Naive B cell (primary cell): ENCODE data around the gene TTN. TPM values are rescaled to one million over a fixed set of nuclear protein-coding genes. Genes with fewer than 3 reads are reported as not detected.
A peak's percentile ranks its signal among the peaks of the same experiment; 100 is the strongest.

Experiments
- ATAC-seq, 2 donors: fragments of 150-1000 bp; cut with Tn5 transposase; 2 replicates each; pipeline ENCODE4 v1.10.0; 2021; ENCODE audit warnings: low read depth in 2 of 2, mild to moderate bottlenecking in 2 of 2, moderate library complexity in 2 of 2
- DNase-seq: peaks from one replicate; pipeline ENCODE4 v3.0.0; 2022
- H3K27ac Mint-ChIP-seq, 6 donors: one replicate each; pipeline ENCODE4 v1.8.0; 2020 to 2022; ENCODE audit warnings: mild to moderate bottlenecking in 6 of 6, mixed read lengths in 6 of 6, moderate library complexity in 5 of 6, inconsistent platforms in 2 of 6
- H3K27me3 Mint-ChIP-seq, 3 donors: one replicate each; pipeline ENCODE4 v1.8.0; 2021 to 2022; ENCODE audit warnings: mixed read lengths in 3 of 3, mild to moderate bottlenecking in 1 of 3
- H3K36me3 Mint-ChIP-seq, 2 donors: one replicate each; pipeline ENCODE4 v1.8.0; 2020 to 2022; ENCODE audit warnings: mixed read lengths in 2 of 2, inconsistent platforms in 1 of 2, mild to moderate bottlenecking in 1 of 2
- H3K4me1 Mint-ChIP-seq, 3 donors: one replicate each; pipeline ENCODE4 v1.8.0; 2020 to 2022; ENCODE audit warnings: mixed read lengths in 3 of 3, inconsistent platforms in 1 of 3, mild to moderate bottlenecking in 1 of 3, moderate library complexity in 1 of 3
- H3K4me3 Mint-ChIP-seq, 8 donors: one replicate each; pipeline ENCODE4 v1.8.0; 2020 to 2022; ENCODE audit warnings: mild to moderate bottlenecking in 8 of 8, mixed read lengths in 8 of 8, moderate library complexity in 8 of 8, inconsistent platforms in 2 of 8
- H3K9me3 Mint-ChIP-seq, 7 donors: one replicate each; pipeline ENCODE4 v1.8.0; 2020 to 2022; ENCODE audit warnings: mixed read lengths in 7 of 7, mild to moderate bottlenecking in 5 of 7, inconsistent platforms in 2 of 7, moderate library complexity in 1 of 7
- polyA plus RNA-seq, 6 donors: library from polyadenylated mRNA; unstranded; fragments of 300-500 nt; fragmentation: Illumina TruSeq; gene quantifications; one replicate each; pipeline ENCODE4 v1.2.3, GENCODE V29; 2021; ENCODE audit warnings: low read depth in 6 of 6

Gene TTN
- polyA plus RNA-seq, 6 donors from 2014 or later = 0.51 to 10.1 (median 1.7) TPM

DNA sequence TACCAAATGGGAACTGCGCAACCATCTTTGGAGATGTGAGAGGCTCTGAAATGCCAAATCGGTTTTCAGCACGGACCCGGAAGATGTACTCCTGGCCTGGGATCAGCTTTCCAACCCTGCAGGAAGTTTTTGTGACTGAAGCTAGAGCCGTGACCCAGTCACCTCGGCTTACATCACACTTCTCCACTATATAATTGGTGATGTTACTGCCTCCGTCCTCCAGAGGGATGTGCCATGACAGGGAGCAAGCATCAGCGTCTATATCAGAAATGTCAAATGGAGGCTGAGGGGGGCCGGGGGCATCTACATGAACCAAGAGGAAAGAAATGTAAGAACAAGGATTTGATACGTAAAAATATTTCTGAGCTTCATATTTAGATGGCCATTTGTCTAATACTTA is 222.6 kb downstream of the TTN start:
- ATAC-seq (no peak), DNase-seq (no peak)
- H3K9me3 Mint-ChIP-seq = no peaks in the 10 kb centered on the region
- H3K4me3 Mint-ChIP-seq = no peak overlapping the region
- no peaks in the 10 kb centered on the region for H3K4me1 Mint-ChIP-seq
- H3K27me3 Mint-ChIP-seq = no peaks in the 10 kb centered on the region
- H3K36me3 Mint-ChIP-seq = peaks cover 26 to 61% of the 10 kb centered on the region in 2 donors
- H3K27ac Mint-ChIP-seq = no peak overlapping the region

DNA sequence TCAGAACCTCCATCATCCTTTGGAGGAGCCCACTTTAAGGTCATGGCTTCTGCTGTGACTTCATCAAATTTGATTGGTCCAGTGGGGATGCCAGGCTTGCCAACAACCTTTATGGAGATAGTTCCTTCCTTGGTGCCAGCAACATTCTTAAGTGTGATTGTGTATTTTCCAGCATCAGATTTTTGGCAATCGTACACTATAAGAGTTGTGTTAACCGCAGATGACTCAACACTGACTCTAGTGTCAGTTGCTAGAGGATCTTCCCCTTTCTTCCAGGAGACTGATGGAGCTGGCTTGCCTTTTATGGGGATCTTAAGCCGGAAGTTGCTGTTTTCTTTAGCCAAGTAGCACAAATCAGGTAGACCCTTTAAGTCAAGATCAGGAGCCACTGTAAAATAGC is 228.2 kb downstream of the TTN start:
- Mint-ChIP-seq H3K27ac (no peak overlapping the region), H3K4me3 (no peak overlapping the region), H3K27me3 (no peaks in the 10 kb centered on the region), H3K9me3 (peaks cover 0 to 6% (median 2%) of the 10 kb centered on the region in 7 donors), H3K36me3 (peaks cover 37 to 63% of the 10 kb centered on the region in 2 donors), H3K4me1 (no peaks in the 10 kb centered on the region)
- ATAC-seq (no peak), DNase-seq (no peak)

DNA sequence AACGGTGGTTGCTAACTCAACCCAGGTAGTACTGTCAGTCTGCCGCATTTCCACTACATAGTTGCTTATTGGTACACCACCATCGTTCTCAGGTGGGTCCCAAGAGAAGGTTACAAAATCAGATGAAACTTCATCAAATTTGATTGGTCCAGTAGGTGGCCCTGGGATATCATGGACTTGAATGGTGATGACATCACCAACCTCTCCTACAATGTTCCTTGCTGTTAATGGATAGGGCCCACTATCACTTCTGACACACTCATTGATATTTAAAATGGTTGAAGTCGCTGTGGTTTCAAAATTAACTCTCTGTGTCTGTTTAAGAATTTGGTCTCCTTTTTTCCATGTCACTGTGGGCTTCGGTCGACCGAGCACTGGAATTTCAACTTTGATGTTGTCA is 232.4 kb downstream of the TTN start:
- Mint-ChIP-seq H3K27me3 (no peaks in the 10 kb centered on the region), H3K4me3 (no peak overlapping the region), H3K9me3 (peaks cover 0 to 36% (median 19%) of the 10 kb centered on the region in 7 donors), H3K4me1 (no peaks in the 10 kb centered on the region), H3K27ac (no peak overlapping the region), H3K36me3 (peaks cover 64 to 66% of the 10 kb centered on the region in 2 donors)
- DNase-seq (no peak), ATAC-seq (no peak)

DNA sequence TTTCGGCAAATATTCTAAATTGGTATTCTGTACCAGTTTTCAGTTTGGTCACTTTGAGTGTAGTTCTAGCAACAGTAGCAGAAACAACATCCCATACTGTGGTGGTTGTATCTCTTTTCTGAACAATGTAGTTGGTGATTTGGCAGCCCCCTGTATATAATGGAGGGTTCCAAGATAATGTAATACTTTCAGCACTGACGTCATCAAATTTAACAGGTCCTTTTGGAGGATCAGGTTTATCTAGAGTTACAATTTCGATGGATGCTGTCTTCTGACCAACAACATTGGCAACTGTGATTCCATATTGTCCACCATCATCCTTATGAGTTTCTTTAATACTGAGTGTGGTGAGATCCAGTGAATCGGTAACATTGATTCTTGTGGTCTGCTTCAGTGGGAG is 239.0 kb downstream of the TTN start:
- H3K9me3 Mint-ChIP-seq = peaks cover 4 to 86% (median 47%) of the 10 kb centered on the region in 7 donors
- peaks cover 62 to 73% of the 10 kb centered on the region in 2 donors for H3K36me3 Mint-ChIP-seq
- H3K4me1 Mint-ChIP-seq = no peaks in the 10 kb centered on the region
- DNase-seq (no peak), ATAC-seq (no peak)
- no peaks in the 10 kb centered on the region for H3K27me3 Mint-ChIP-seq
- H3K4me3 Mint-ChIP-seq = no peak overlapping the region
- no peak overlapping the region for H3K27ac Mint-ChIP-seq

DNA sequence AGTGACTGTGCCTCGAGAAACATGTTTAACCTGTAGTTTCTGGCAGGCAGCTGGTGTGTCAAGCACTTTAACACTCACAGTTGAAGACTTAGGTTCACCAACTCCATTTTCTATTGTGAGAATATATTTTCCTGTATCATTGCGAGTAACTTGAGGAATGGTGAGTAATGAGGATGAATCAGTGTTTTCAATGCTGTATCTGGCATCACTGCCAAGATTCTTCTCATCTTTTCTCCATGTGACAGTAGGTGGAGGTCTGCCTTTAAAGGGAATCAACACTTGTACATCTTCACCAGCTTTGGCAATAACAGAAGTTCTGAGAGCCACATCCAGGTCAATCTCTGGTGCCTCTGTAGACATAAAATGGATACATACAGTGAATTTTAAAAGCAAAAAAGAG is 254.2 kb downstream of the TTN start:
- DNase-seq (no peak), ATAC-seq (no peak)
- Mint-ChIP-seq H3K4me1 (peaks cover 0 to 4% (median 0%) of the 10 kb centered on the region in 3 donors), H3K36me3 (peaks cover 2 to 52% of the 10 kb centered on the region in 2 donors), H3K27me3 (no peaks in the 10 kb centered on the region), H3K27ac (no peak overlapping the region), H3K4me3 (no peak overlapping the region), H3K9me3 (no peaks in the 10 kb centered on the region)

DNA sequence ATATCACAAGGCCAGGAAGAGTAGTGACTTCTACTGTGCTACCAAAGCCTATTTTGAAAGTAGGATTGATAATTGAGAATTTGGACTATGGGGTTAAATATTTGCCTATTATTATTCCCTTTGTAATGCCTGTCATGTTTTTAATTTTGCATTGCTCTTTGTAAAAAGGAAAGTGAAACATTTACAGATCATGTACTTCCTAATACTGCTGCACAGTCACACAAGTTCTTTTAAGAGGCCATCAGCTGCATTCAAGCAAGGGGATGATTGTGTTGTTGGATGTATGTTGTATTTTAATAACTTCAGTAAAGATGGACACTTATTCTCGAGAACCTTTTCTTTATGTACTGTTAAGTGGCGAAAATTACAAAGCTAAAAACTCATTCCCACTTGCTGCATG is 256.9 kb downstream of the TTN start:
- Mint-ChIP-seq H3K9me3 (no peaks in the 10 kb centered on the region), H3K4me3 (no peak overlapping the region), H3K27me3 (no peaks in the 10 kb centered on the region), H3K27ac (peak overlapping the region in 1 of 6 donors; percentile 70), H3K36me3 (peaks cover 16 to 63% of the 10 kb centered on the region in 2 donors), H3K4me1 (peaks cover 0 to 4% (median 0%) of the 10 kb centered on the region in 3 donors)
- DNase-seq (no peak), ATAC-seq (no peak)

DNA sequence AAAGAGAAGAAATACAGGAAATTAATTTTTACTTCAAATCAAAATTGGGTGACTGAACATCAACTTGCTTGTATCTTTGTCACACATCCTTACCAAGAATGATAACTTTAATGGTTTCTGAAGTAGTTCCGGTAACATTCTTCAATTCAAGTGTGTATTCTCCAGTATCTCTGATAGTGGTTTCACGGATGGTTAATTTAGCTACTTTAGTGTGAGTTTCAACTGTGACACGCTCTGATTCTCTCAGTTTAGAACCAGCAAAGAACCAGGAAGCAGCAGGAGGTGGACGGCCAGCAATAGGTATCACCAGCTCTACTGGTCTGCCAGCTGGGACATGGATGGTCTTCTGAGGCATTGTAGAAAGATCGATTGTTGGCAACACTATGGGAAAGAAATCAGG is 264.7 kb downstream of the TTN start:
- no peak for ATAC-seq
- Mint-ChIP-seq H3K4me3 (no peak overlapping the region), H3K27ac (no peak overlapping the region), H3K4me1 (peaks cover 0 to 4% (median 0%) of the 10 kb centered on the region in 3 donors), H3K9me3 (no peaks in the 10 kb centered on the region), H3K36me3 (peaks cover 32 to 65% of the 10 kb centered on the region in 2 donors), H3K27me3 (no peaks in the 10 kb centered on the region)
- DNase-seq = no peak

DNA sequence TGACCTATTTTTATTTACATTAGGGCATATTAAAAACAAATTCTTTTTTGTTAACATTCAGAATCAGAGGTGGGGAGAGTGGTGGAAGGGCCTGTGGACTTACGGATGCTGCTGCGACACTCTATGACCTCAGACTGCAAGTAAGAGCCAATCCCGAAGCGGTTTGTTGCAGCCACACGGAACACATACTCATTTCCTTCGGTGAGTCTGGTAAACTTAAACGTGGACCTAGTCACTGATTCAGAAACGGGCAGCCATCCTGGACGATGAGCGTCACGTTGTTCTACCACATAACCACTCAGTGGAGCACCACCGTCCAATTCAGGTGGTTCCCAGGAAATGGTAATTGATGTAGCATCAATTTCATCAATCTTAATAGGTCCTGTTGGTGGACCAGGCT is 265.1 kb downstream of the TTN start:
- no peaks in the 10 kb centered on the region for H3K9me3 Mint-ChIP-seq
- peaks cover 30 to 64% of the 10 kb centered on the region in 2 donors for H3K36me3 Mint-ChIP-seq
- no peak for ATAC-seq
- peaks cover 0 to 4% (median 0%) of the 10 kb centered on the region in 3 donors for H3K4me1 Mint-ChIP-seq
- H3K4me3 Mint-ChIP-seq = no peak overlapping the region
- DNase-seq = no peak
- H3K27ac Mint-ChIP-seq = no peak overlapping the region
- no peaks in the 10 kb centered on the region for H3K27me3 Mint-ChIP-seq

DNA sequence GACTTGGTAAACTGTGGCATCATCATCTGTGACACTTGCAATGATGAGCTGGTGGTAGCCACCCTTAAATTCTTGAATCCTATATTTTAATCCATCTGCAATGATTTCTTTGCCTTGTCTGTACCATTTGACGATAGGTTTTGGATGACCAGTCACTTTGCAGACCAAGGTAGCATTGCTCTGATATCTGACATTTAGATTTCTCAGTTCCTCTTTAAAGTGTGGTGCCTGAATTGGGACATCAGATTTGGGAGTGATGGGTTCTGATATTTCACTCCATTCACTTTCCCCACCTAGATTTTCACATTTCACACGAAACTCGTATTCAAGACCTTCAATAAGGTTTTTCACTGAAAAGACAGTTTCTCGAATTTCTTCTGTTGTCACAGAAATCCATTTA is 271.2 kb downstream of the TTN start:
- Mint-ChIP-seq H3K36me3 (peaks cover 49 to 79% of the 10 kb centered on the region in 2 donors), H3K27ac (no peak overlapping the region)

DNA sequence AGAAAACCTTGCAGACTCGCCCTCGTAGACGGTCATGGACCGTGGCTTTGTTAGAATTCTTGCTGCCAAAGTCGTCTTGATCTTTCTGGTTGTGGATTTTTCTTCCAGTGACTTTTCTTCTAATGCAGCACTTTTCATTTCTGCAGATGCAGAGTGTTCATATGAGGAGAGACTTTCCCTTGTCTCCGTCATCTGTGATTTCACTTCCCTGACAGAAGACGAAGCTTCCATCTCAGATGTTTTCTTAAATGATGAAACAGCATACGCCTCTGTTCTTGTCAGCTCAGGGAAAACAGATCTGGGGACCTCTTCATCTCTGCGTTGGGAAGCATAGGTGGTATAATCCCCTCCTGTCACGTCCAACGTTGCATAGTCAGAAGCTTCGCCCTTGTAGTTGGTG is 276.1 kb downstream of the TTN start:
- ATAC-seq (peak in 1 of 2 donors; percentile 14), DNase-seq (no peak)
- peak overlapping the region in 5 of 8 donors; percentile 12 to 51 (median 38) for H3K4me3 Mint-ChIP-seq
- no peaks in the 10 kb centered on the region for H3K27me3 Mint-ChIP-seq
- peaks cover 38 to 54% of the 10 kb centered on the region in 2 donors for H3K36me3 Mint-ChIP-seq
- H3K9me3 Mint-ChIP-seq = no peaks in the 10 kb centered on the region
- peak overlapping the region; percentile 51 to 88 (median 67) for H3K27ac Mint-ChIP-seq
- H3K4me1 Mint-ChIP-seq = peaks cover 14 to 25% (median 24%) of the 10 kb centered on the region in 3 donors

More for the DNA sequence above, 271.2 kb downstream of the TTN start:
- Mint-ChIP-seq H3K9me3 (no peaks in the 10 kb centered on the region), H3K4me1 (peaks cover 5 to 10% (median 8%) of the 10 kb centered on the region in 3 donors), H3K4me3 (no peak overlapping the region), H3K27me3 (no peaks in the 10 kb centered on the region)
- DNase-seq (no peak), ATAC-seq (no peak)

DNA sequence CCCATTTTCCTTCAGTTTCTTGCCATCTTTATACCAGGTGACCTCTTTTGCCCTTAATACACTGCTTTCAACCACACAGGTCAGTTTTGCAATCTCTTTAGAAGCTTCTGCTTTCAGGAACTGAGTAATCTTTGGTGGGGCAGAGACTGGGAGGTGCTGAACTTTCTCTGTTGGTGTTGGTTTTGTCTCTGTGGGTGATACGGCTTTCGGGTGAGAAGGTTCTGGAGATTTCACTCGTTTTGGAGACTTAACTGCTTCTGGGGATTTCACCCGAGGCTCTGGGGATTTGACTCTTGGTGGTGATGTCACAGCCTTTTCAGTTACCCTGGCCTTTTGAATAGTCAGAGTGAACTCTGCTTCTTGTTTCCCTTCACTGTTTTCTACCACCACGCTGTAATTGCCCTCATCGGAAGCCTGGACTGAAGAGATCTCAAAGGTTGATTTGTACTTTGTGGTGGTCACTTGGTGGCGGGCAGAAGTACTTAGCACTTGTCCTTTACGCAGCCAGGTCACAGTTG is 276.5 kb downstream of the TTN start:
- Mint-ChIP-seq H3K36me3 (peaks cover 38 to 54% of the 10 kb centered on the region in 2 donors), H3K9me3 (no peaks in the 10 kb centered on the region), H3K4me1 (peaks cover 15 to 30% (median 27%) of the 10 kb centered on the region in 3 donors), H3K27me3 (no peaks in the 10 kb centered on the region), H3K27ac (peak overlapping the region in 5 of 6 donors; percentile 51 to 88 (median 69)), H3K4me3 (peak overlapping the region in 3 of 8 donors; percentile 12 to 38 (median 17))
- ATAC-seq (peak; percentile 84 to 89), DNase-seq (peak; percentile 33)

DNA sequence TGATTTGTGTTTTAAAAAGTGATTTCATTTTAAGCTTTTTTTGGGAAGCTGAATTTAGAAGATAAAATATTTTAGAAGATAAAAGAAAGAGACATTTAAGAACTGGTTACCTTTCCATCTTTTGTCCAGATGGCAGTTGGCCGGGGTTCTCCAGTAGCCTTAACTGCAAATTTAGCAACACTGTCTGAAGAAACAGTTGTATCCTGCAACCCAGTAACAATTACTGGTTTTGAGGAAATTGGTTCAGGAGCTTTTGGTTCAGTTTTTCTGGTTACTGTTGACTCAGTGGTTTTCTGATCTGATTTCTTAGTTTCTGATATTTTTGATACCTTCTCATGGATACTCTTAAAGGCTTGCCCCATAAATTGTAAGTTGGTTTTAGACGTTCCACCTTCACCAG is 277.1 kb downstream of the TTN start:
- Mint-ChIP-seq H3K4me1 (peaks cover 17 to 32% (median 27%) of the 10 kb centered on the region in 3 donors), H3K36me3 (peaks cover 35 to 52% of the 10 kb centered on the region in 2 donors), H3K9me3 (no peaks in the 10 kb centered on the region), H3K4me3 (peak overlapping the region in 1 of 8 donors; percentile 38), H3K27me3 (no peaks in the 10 kb centered on the region), H3K27ac (peak overlapping the region in 1 of 6 donors; percentile 88)
- DNase-seq (no peak), ATAC-seq (no peak)

DNA sequence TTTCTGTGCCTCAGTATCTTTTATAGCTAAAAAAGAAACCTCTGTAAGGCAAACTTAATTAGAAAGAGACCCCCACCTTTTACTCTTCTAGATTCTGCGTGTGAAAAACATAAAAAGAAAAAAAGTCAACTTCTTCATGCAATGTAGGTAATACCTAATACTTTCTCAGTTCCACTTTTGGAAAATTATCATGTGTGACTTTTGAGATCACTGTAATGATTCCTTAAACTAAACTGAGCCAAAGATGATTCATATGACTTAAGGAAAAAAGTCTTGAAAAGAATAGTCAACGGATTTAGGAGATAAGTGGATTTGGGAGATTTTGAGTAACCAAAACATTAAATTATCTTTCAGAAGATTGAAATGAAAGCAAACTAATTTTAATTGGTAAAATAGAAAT is 278.0 kb downstream of the TTN start:
- H3K27me3 Mint-ChIP-seq = no peaks in the 10 kb centered on the region
- peaks cover 26 to 42% of the 10 kb centered on the region in 2 donors for H3K36me3 Mint-ChIP-seq
- peak overlapping the region in 3 of 6 donors; percentile 16 to 53 (median 40) for H3K27ac Mint-ChIP-seq
- H3K4me3 Mint-ChIP-seq = peak overlapping the region in 1 of 8 donors; percentile 4
- no peak for ATAC-seq
- H3K4me1 Mint-ChIP-seq = peaks cover 18 to 31% (median 26%) of the 10 kb centered on the region in 3 donors
- no peak for DNase-seq
- H3K9me3 Mint-ChIP-seq = no peaks in the 10 kb centered on the region

DNA sequence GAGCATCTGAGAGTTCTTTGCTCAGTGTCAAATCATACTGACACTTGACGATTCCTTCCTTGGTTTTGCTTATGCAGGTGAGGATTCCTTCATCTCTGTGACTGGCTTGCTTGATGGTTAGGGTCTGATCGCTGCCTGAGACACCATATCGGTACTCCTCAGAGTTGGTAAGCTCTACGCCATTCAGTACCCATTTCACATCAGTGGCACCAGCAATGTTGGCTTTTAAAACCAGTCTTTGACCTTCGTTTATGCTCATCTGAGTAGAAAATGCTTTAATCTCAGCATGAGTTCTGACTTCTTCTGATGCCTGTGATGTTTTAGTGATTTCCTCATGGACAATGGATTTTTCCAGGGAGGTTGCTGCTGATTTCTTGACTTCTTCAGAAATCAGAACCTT is 278.6 kb downstream of the TTN start:
- Mint-ChIP-seq H3K27me3 (no peaks in the 10 kb centered on the region), H3K27ac (peak overlapping the region in 3 of 6 donors; percentile 16 to 53 (median 40)), H3K9me3 (no peaks in the 10 kb centered on the region), H3K4me3 (no peak overlapping the region), H3K4me1 (peaks cover 24 to 30% (median 24%) of the 10 kb centered on the region in 3 donors), H3K36me3 (peaks cover 20 to 37% of the 10 kb centered on the region in 2 donors)
- DNase-seq (no peak), ATAC-seq (no peak)
